HCT116 (cell line): ENCODE data around the gene G3BP1. TPM values are rescaled to one million over a fixed set of nuclear protein-coding genes. Genes with fewer than 3 reads are reported as not detected.
A peak's percentile ranks its signal among the peaks of the same experiment; 100 is the strongest.

Experiments used
- ATAC-seq: fragments of 200-7000 bp; cut with Tn5 transposase; 2 replicates; pipeline ENCODE4 v1.9.1; 2020; ENCODE audit warnings: mild to moderate bottlenecking, moderate library complexity
- BruUV-seq: library from RNA; stranded (reverse); fragments of 400-500 nt; replicated peaks from 2 replicates; lab custom pipeline; 2021; lab: Mats Ljungman, UMichigan
- CTCF ChIA-PET: fragments of 300-600 bp; sonication (Branson Sonifier 250); formaldehyde crosslinking; loops from one replicate; lab custom pipeline; 2021; ENCODE audit warnings: antibody characterized with exemption; lab: Charles Lee
- POLR2A ChIA-PET: fragments of 300-600, 350-600 bp; sonication (Branson Sonifier 250); formaldehyde crosslinking; loops from one replicate; lab custom pipeline; 2021; ENCODE audit warnings: antibody characterized with exemption; lab: Charles Lee
- RAD21 ChIA-PET, 2 experiments: fragments of 300-600 bp; sonication (Branson Sonifier 250); formaldehyde crosslinking; loops; one replicate each; lab custom pipeline; 2023; ENCODE audit warnings: low total read pairs in 2 of 2; ENCODE audit not compliant: uncharacterized antibody in 2 of 2, unreplicated experiment in 2 of 2, low non-redundant PET in 1 of 2; lab: Charles Lee
- DNase-seq: peaks from one replicate; pipeline ENCODE4 v3.0.0-alpha.2; 2010; ENCODE audit warnings: low read depth, low spot score
- H2AFZ ChIP-seq: fragments of 200-600 bp; shearing (Covaris generic), sonication (generic); 2 replicates; pipeline ENCODE4 v1.6.1; 2017; ENCODE audit warnings: low read depth, mixed run types, mixed read lengths, antibody characterized with exemption, low read length; ENCODE audit not compliant: poor library complexity, severe bottlenecking
- H3K27ac ChIP-seq: 2 replicates; pipeline ENCODE4 v1.5.1; 2012; ENCODE audit warnings: low read depth, low read length
- H3K27me3 ChIP-seq: fragments of 200-600 bp; sonication (generic); 2 replicates; pipeline ENCODE4 v1.6.1; 2016; ENCODE audit warnings: mixed run types, low read length, mixed read lengths; ENCODE audit not compliant: insufficient read depth
- H3K36me3 ChIP-seq, 2 experiments: fragments of 200-500 bp in 1 of 2; fragments of 200-600 bp in 1 of 2; sonication (Bioruptor generic) in 1 of 2; sonication (generic) in 1 of 2; 2 replicates each; pipeline versions ENCODE4 v1.5.1 to v1.6.1; 2014 to 2016; ENCODE audit warnings: low read length in 2 of 2, inconsistent platforms in 1 of 2, mixed read lengths in 1 of 2, mixed run types in 1 of 2; ENCODE audit not compliant: insufficient read depth in 2 of 2, control insufficient read depth in 1 of 2
- H3K4me1 ChIP-seq, 2 experiments: fragments of 200-600 bp in 1 of 2; sonication (generic) in 1 of 2; 2 replicates each; pipeline versions ENCODE4 v1.5.1 to v1.6.1; 2012 to 2017; ENCODE audit warnings: low read length in 2 of 2, inconsistent platforms in 1 of 2, mild to moderate bottlenecking in 1 of 2, mixed read lengths in 1 of 2, mixed run types in 1 of 2, moderate library complexity in 1 of 2; ENCODE audit not compliant: insufficient read depth in 2 of 2, control insufficient read depth in 1 of 2
- H3K4me2 ChIP-seq: fragments of 200-600 bp; sonication (generic); 2 replicates; pipeline ENCODE4 v1.6.1; 2017; ENCODE audit warnings: mixed run types, low read length, mixed read lengths
- H3K4me3 ChIP-seq, 2 experiments: fragments of 200-600 bp in 1 of 2; sonication (generic) in 1 of 2; replicated peaks in 1 of 2; 2 replicates each; pipeline ENCODE4 v1.5.1; 2011 to 2016; ENCODE audit warnings: low read length in 2 of 2, control low read depth in 1 of 2, low read depth in 1 of 2, mild to moderate bottlenecking in 1 of 2, mixed read lengths in 1 of 2, mixed run types in 1 of 2
- H3K79me2 ChIP-seq: fragments of 200-600 bp; sonication (generic); 2 replicates; pipeline ENCODE4 v1.6.1; 2017; ENCODE audit warnings: mild to moderate bottlenecking, mixed run types, low read length, moderate library complexity, mixed read lengths; ENCODE audit not compliant: insufficient read depth
- H3K9ac ChIP-seq: fragments of 200-600 bp; sonication (generic); 2 replicates; pipeline ENCODE4 v1.6.1; 2016; ENCODE audit warnings: low read length, mixed read lengths
- H3K9me2 ChIP-seq: fragments of 200-600 bp; sonication (generic), shearing (Covaris generic); 2 replicates; pipeline ENCODE4 v1.6.1; 2017; ENCODE audit warnings: mixed run types, mild to moderate bottlenecking, moderate library complexity; ENCODE audit not compliant: insufficient read depth
- H3K9me3 ChIP-seq, 2 experiments: fragments of 200-500 bp in 1 of 2; fragments of 200-600 bp in 1 of 2; sonication (Bioruptor generic) in 1 of 2; sonication (generic) in 1 of 2; 2 replicates each; pipeline ENCODE4 v1.6.1; 2014 to 2017; ENCODE audit warnings: low read length in 2 of 2, mixed read lengths in 2 of 2, inconsistent platforms in 1 of 2, low read depth in 1 of 2, mild to moderate bottlenecking in 1 of 2, mixed run types in 1 of 2, moderate library complexity in 1 of 2; ENCODE audit not compliant: control insufficient read depth in 1 of 2, insufficient read depth in 1 of 2
- H4K20me1 ChIP-seq: fragments of 200-600 bp; sonication (generic), shearing (Covaris generic); 2 replicates; pipeline ENCODE4 v1.6.1; 2017; ENCODE audit warnings: mixed run types, mild to moderate bottlenecking, moderate library complexity; ENCODE audit not compliant: insufficient read depth
- ATF3 ChIP-seq: IDR thresholded peaks from 2 replicates; pipeline ENCODE4 v1.6.1; 2012
- CEBPB ChIP-seq: IDR thresholded peaks from 2 replicates; pipeline ENCODE4 v1.6.1; 2012; ENCODE audit warnings: low read depth
- CTCF ChIP-seq, 3 experiments: fragments of 200-600 bp in 1 of 3; sonication (generic) in 1 of 3; IDR thresholded peaks in 2 of 3; conservative IDR thresholded peaks in 1 of 3; 2 replicates each; pipeline ENCODE4 v1.5.1; 2012 to 2017; ENCODE audit warnings: low read depth in 2 of 3, low read length in 2 of 3, antibody characterized with exemption in 1 of 3, borderline replicate concordance in 1 of 3, control low read depth in 1 of 3, mild to moderate bottlenecking in 1 of 3, mixed read lengths in 1 of 3, mixed run types in 1 of 3, moderate library complexity in 1 of 3; ENCODE audit not compliant: insufficient read depth in 1 of 3
- EGR1 ChIP-seq: IDR thresholded peaks from 2 replicates; pipeline ENCODE4 v1.6.1; 2012; ENCODE audit warnings: low read depth
- EZH2 ChIP-seq: fragments of 200-600 bp; sonication (generic); IDR thresholded peaks from 2 replicates; pipeline ENCODE4 v1.6.1; 2017; ENCODE audit warnings: antibody characterized with exemption, mixed run types
- JUND ChIP-seq: IDR thresholded peaks from 2 replicates; pipeline ENCODE4 v1.6.1; 2012
- MAX ChIP-seq: IDR thresholded peaks from 2 replicates; pipeline ENCODE4 v1.6.1; 2012
- POLR2A ChIP-seq: IDR thresholded peaks from 2 replicates; pipeline ENCODE4 v1.7.0; 2011; ENCODE audit warnings: borderline replicate concordance; ENCODE audit not compliant: insufficient read depth, insufficient read length; ENCODE audit errors: extremely low read depth
- SIN3A ChIP-seq: IDR thresholded peaks from 2 replicates; pipeline ENCODE4 v1.6.1; 2012; ENCODE audit warnings: low read depth
- SP1 ChIP-seq: IDR thresholded peaks from 2 replicates; pipeline ENCODE4 v1.6.1; 2012; ENCODE audit warnings: low read depth
- TCF7L2 ChIP-seq: IDR thresholded peaks from 2 replicates; pipeline ENCODE4 v1.7.0; 2011; ENCODE audit warnings: borderline replicate concordance, inconsistent platforms; ENCODE audit not compliant: insufficient read depth, insufficient read length; ENCODE audit errors: extremely low read depth
- ZBTB33 ChIP-seq: IDR thresholded peaks from 2 replicates; pipeline ENCODE4 v1.6.1; 2011; ENCODE audit warnings: mild to moderate bottlenecking, low read length, moderate library complexity; ENCODE audit not compliant: insufficient replicate concordance; ENCODE audit errors: extremely low read depth
- ZNF274 ChIP-seq: fragments of 200-500 bp; sonication (Bioruptor generic); IDR thresholded peaks from 2 replicates; pipeline ENCODE4 v1.6.1; 2014; ENCODE audit warnings: mild to moderate bottlenecking, low read depth, low read length, inconsistent platforms
- intact Hi-C: fragments of 100-400 bp; cut with micrococcal nuclease; formaldehyde crosslinking; loops from 2 replicates; pipeline ENCODE4 v1.10.0; 2022
- total RNA-seq: library from RNA; stranded (reverse); gene quantifications from one replicate; pipeline ENCODE4 v1.2.1, GENCODE V29; 2021; ENCODE audit not compliant: unreplicated experiment

G3BP1 gene
- total RNA-seq, 1 experiment from 2014 or later: 296 TPM

GRCh38 chr5:151757233-151758140 lies 14.3 kb upstream of the G3BP1 start:
- BruUV-seq: no TSS peak

GRCh38 chr5:151758141-151758429 lies 13.7 kb upstream of the G3BP1 start:
- DNase-seq (no peak), ATAC-seq (peak; percentile 43)
- Histone ChIP-seq H3K27me3 (no peaks in the 10 kb centered on the region), H3K27ac (peak overlapping the region; percentile 38; the same call in 1 of the 2 replicates), H3K79me2 (peaks cover 40% of the 10 kb centered on the region), H2AFZ (no peak overlapping the region), H3K4me3 (peak overlapping the region; percentile 93 to 98), H3K36me3 (no peaks in the 10 kb centered on the region), H3K9ac (peak overlapping the region; percentile 94), H3K4me2 (peak overlapping the region; percentile 97), H3K9me2 (no peaks in the 10 kb centered on the region), H3K4me1 (peaks cover 12 to 22% of the 10 kb centered on the region in 2 experiments), H3K9me3 (no peaks in the 10 kb centered on the region), H4K20me1 (no peaks in the 10 kb centered on the region)
- POLR2A ChIA-PET: interaction anchor here (4.5 kb wide), 1 partner anchor 14 kb away, joined by 27 read pairs; the partner anchor contains the start of gene G3BP1
- RAD21 ChIA-PET: no interaction called here
- CTCF ChIA-PET: interaction anchor here (1.0 to 1.3 kb wide), 2 partner anchors 13 to 17 kb away, joined by 3 to 7 read pairs; partner anchors contain the start of gene G3BP1
- BruUV-seq: TSS peak; percentile 72
- intact Hi-C loops: loop anchor here (1.0 kb wide), 1 partner anchor 13 kb away; the partner anchor contains the start of gene G3BP1
- no peak for TF ChIP-seq EZH2
- TF ChIP-seq JUND: no peak
- no peak for TF ChIP-seq ZNF274
- no peak for TF ChIP-seq ZBTB33
- TF ChIP-seq CEBPB: no peak
- no peak for TF ChIP-seq EGR1
- no peak for TF ChIP-seq TCF7L2
- no peak for TF ChIP-seq SP1
- no peak for TF ChIP-seq SIN3A
- no peak for TF ChIP-seq ATF3
- no peak for TF ChIP-seq CTCF (IDR thresholded peaks at IDR 0.05 in 2 of 3, conservative IDR thresholded peaks at IDR 0.05 in 1 of 3; ENCODE audit: borderline replicate concordance in 1 of 3, insufficient read depth in 1 of 3, low read depth in 2 of 3, low read length in 2 of 3)

More at GRCh38 chr5:151757233-151758140, 14.3 kb upstream of the G3BP1 start:
- Histone ChIP-seq H3K27me3 (no peaks in the 10 kb centered on the region), H3K9me3 (no peaks in the 10 kb centered on the region), H3K4me3 (peak overlapping the region; percentile 93 to 98), H3K9ac (peak overlapping the region; percentile 94)
- TF ChIP-seq MAX (peak; percentile 56), POLR2A (no peak)
- TF ChIP-seq, all 23 proteins: peak for 1
- ATAC-seq: peak; percentile 14; the same call in 1 of the 2 replicates
- Histone ChIP-seq H3K9me2 (no peaks in the 10 kb centered on the region), H3K36me3 (0 out of 4 replicates have a peak, but pooled peaks cover 0 to 4% of the 10 kb centered on the region in 2 experiments), H3K79me2 (peaks cover 45% of the 10 kb centered on the region), H3K4me1 (peaks cover 12 to 22% of the 10 kb centered on the region in 2 experiments), H3K27ac (peak overlapping the region; percentile 38; the same call in 1 of the 2 replicates), H2AFZ (no peak overlapping the region), H4K20me1 (no peaks in the 10 kb centered on the region), H3K4me2 (peak overlapping the region; percentile 97)
- CTCF ChIA-PET: interaction anchor here (1.0 to 1.3 kb wide), 2 partner anchors 14 to 16 kb away, joined by 3 to 7 read pairs; partner anchors contain the start of gene G3BP1
- intact Hi-C loops: loop anchor here (1.0 kb wide), 1 partner anchor 14 kb away; the partner anchor contains the start of gene G3BP1
- no peak for DNase-seq
- RAD21 ChIA-PET: no interaction called here
- POLR2A ChIA-PET: interaction anchor here (1.3 to 4.5 kb wide), 2 partner anchors 12 to 14 kb away, joined by 5 to 27 read pairs; partner anchors contain the start of gene G3BP1
